DOHH2 (cell line): Measurements from ENCODE around the gene CFAP210.

Experiments
- H3F3A ChIP-seq: fragments of 200-600 bp; sonication (generic), shearing (Covaris generic); 2 replicates; pipeline ENCODE4 v1.6.0; 2016; ENCODE audit warnings: antibody characterized with exemption, mild to moderate bottlenecking; ENCODE audit not compliant: control insufficient read depth, insufficient read depth
- H3K27ac ChIP-seq: fragments of 200-600 bp; sonication (generic); 2 replicates; pipeline ENCODE4 v1.5.1; 2014; ENCODE audit warnings: low read depth, mild to moderate bottlenecking, low read length, moderate library complexity
- H3K27me3 ChIP-seq: fragments of 200-600 bp; sonication (generic); 2 replicates; pipeline ENCODE4 v1.6.1; 2014; ENCODE audit warnings: mild to moderate bottlenecking, low read length, mixed read lengths; ENCODE audit not compliant: control insufficient read depth
- H3K36me3 ChIP-seq: fragments of 200-600 bp; sonication (generic); 2 replicates; pipeline ENCODE4 v1.6.1; 2014; ENCODE audit warnings: mild to moderate bottlenecking, low read length, moderate library complexity, mixed read lengths; ENCODE audit not compliant: control insufficient read depth
- H3K4me1 ChIP-seq: fragments of 200-600 bp; sonication (generic); 2 replicates; pipeline ENCODE4 v1.6.1; 2014; ENCODE audit warnings: mild to moderate bottlenecking, low read length, mixed read lengths; ENCODE audit not compliant: control insufficient read depth
- H3K4me2 ChIP-seq: fragments of 200-600 bp; sonication (generic); 2 replicates; pipeline ENCODE4 v1.6.0; 2014; ENCODE audit warnings: mild to moderate bottlenecking, low read length, moderate library complexity
- H3K4me3 ChIP-seq: fragments of 200-600 bp; sonication (generic); 2 replicates; pipeline ENCODE4 v1.5.1; 2014; ENCODE audit warnings: mild to moderate bottlenecking, low read length, mixed read lengths
- H3K79me2 ChIP-seq: fragments of 200-600 bp; sonication (generic); 2 replicates; pipeline ENCODE4 v1.6.1; 2014; ENCODE audit warnings: mild to moderate bottlenecking, low read length, mixed read lengths; ENCODE audit not compliant: control insufficient read depth
- H3K9me2 ChIP-seq: fragments of 200-600 bp; sonication (generic); replicated peaks from 2 replicates; pipeline ENCODE4 v1.6.1; 2014; ENCODE audit warnings: mild to moderate bottlenecking, low read length, mixed read lengths; ENCODE audit not compliant: control insufficient read depth
- H3K9me3 ChIP-seq: fragments of 200-600 bp; sonication (generic); 2 replicates; pipeline ENCODE4 v1.6.1; 2014; ENCODE audit warnings: antibody characterized with exemption, low read length, mixed read lengths; ENCODE audit not compliant: control insufficient read depth, insufficient read depth
- H4K20me1 ChIP-seq: fragments of 200-600 bp; sonication (generic); 2 replicates; pipeline ENCODE4 v1.6.0; 2014; ENCODE audit warnings: low read depth, mild to moderate bottlenecking, antibody characterized with exemption, low read length, moderate library complexity; ENCODE audit not compliant: control insufficient read depth, insufficient read depth
- CTCF ChIP-seq: fragments of 200-600 bp; sonication (generic); IDR thresholded peaks from one replicate; pipeline ENCODE4 v1.5.1; 2014; ENCODE audit warnings: antibody characterized with exemption, mild to moderate bottlenecking, low read depth, low read length; ENCODE audit not compliant: poor library complexity, severe bottlenecking
- EZH2phosphoT487 ChIP-seq: fragments of 200-600 bp; sonication (generic); IDR thresholded peaks from 2 replicates; pipeline ENCODE4 v1.6.1; 2017; ENCODE audit warnings: borderline replicate concordance, mild to moderate bottlenecking, antibody characterized with exemption, low read length, moderate library complexity, mixed read lengths

Gene CFAP210

GRCh38 chr2:169676850-169677249 is 17.4 kb downstream of the CFAP210 start:
- no peaks in the 10 kb centered on the region for H3F3A ChIP-seq
- no peaks in the 10 kb centered on the region for H3K4me1 ChIP-seq
- no peaks in the 10 kb centered on the region for H3K79me2 ChIP-seq
- H3K9me2 ChIP-seq = no peaks in the 10 kb centered on the region
- no peaks in the 10 kb centered on the region for H4K20me1 ChIP-seq
- no peaks in the 10 kb centered on the region for H3K9me3 ChIP-seq
- no peak overlapping the region for H3K4me3 ChIP-seq
- no peak overlapping the region for H3K4me2 ChIP-seq
- H3K36me3 ChIP-seq = no peaks in the 10 kb centered on the region
- TF ChIP-seq CTCF (no peak), EZH2phosphoT487 (no peak)
- no peaks in the 10 kb centered on the region for H3K27me3 ChIP-seq
- H3K27ac ChIP-seq = no peak overlapping the region

- H3K79me2 ChIP-seq = no peaks in the 10 kb centered on the region
- no peaks in the 10 kb centered on the region for H4K20me1 ChIP-seq
- no peaks in the 10 kb centered on the region for H3K27me3 ChIP-seq
- no peaks in the 10 kb centered on the region for H3K4me1 ChIP-seq
- H3K27ac ChIP-seq = no peak overlapping the region
- H3K9me3 ChIP-seq = no peaks in the 10 kb centered on the region
- no peak overlapping the region for H3K4me3 ChIP-seq
- no peaks in the 10 kb centered on the region for H3K9me2 ChIP-seq
- no peaks in the 10 kb centered on the region for H3K36me3 ChIP-seq
- no peaks in the 10 kb centered on the region for H3F3A ChIP-seq
- H3K4me2 ChIP-seq = no peak overlapping the region
- no peak for TF ChIP-seq EZH2phosphoT487
- TF ChIP-seq CTCF = peak; percentile 42
Measured at GRCh38 chr2:169676357-169676756, 17.8 kb downstream of the CFAP210 start.

- Histone ChIP-seq H3F3A (no peaks in the 10 kb centered on the region), H3K79me2 (no peaks in the 10 kb centered on the region), H3K9me3 (no peaks in the 10 kb centered on the region), H4K20me1 (no peaks in the 10 kb centered on the region), H3K36me3 (no peaks in the 10 kb centered on the region), H3K4me1 (no peaks in the 10 kb centered on the region), H3K9me2 (no peaks in the 10 kb centered on the region), H3K4me3 (no peak overlapping the region), H3K27me3 (no peaks in the 10 kb centered on the region), H3K4me2 (no peak overlapping the region), H3K27ac (no peak overlapping the region)
- TF ChIP-seq CTCF = no peak
Measured at GRCh38 chr2:169673921-169674320, 20.3 kb downstream of the CFAP210 start.

GRCh38 chr2:169673106-169673505 is 21.1 kb downstream of the CFAP210 start:
- Histone ChIP-seq H3K79me2 (no peaks in the 10 kb centered on the region), H3K9me2 (no peaks in the 10 kb centered on the region), H3K27me3 (no peaks in the 10 kb centered on the region), H3K4me2 (no peak overlapping the region), H3K4me3 (no peak overlapping the region), H3F3A (no peaks in the 10 kb centered on the region), H3K27ac (no peak overlapping the region), H4K20me1 (no peaks in the 10 kb centered on the region), H3K36me3 (no peaks in the 10 kb centered on the region), H3K4me1 (no peaks in the 10 kb centered on the region), H3K9me3 (no peaks in the 10 kb centered on the region)
- TF ChIP-seq EZH2phosphoT487 (no peak), CTCF (no peak)
